ENCODE results near the gene C1R. TPM values are rescaled to one million over a fixed set of nuclear protein-coding genes. Genes with fewer than 3 reads are reported as not detected.

The C1R gene
- total and polyA plus RNA-seq, 4 donors: 268 to 525 (median 434) TPM

GRCh38 chr12:7114851-7115250 is 22.6 kb upstream of the C1R start:
- H3K27me3 ChIP-seq (ENCODE audit: control insufficient read depth in 3 of 3, insufficient read depth in 3 of 3, low read length in 2 of 3): no peaks in the 10 kb centered on the region
- no peak for TF ChIP-seq CTCF (IDR thresholded peaks at IDR 0.05; ENCODE audit: control extremely low read depth, extremely low read depth)
- ATAC-seq (ENCODE audit: insufficient read depth, low FRiP score) (no peak), DNase-seq (no peak)
- no peak overlapping the region for H3K4me3 ChIP-seq
- H3K9ac ChIP-seq (ENCODE audit: insufficient read depth in 1 of 2, low read length in 2 of 2): no peak overlapping the region
- no peak overlapping the region for H3K27ac ChIP-seq (ENCODE audit: low read depth in 1 of 2, low read length in 1 of 2)
- 93 to 96% methylated on average over 6 of the region's 6 CpGs for WGBS, 2 donors
- H3K4me1 ChIP-seq (ENCODE audit: control insufficient read depth in 5 of 5, insufficient read depth in 5 of 5, low read length in 5 of 5): peaks cover 0 to 2% (median 0%) of the 10 kb centered on the region in 5 donors
- peaks cover 0 to 2% (median 0%) of the 10 kb centered on the region in 4 donors for H3K36me3 ChIP-seq (ENCODE audit: control insufficient read depth in 4 of 4, insufficient read depth in 4 of 4, low read length in 4 of 4)
- no peaks in the 10 kb centered on the region for H3K9me3 ChIP-seq (ENCODE audit: control insufficient read depth in 4 of 4, insufficient read depth in 3 of 4, low read length in 3 of 4)

GRCh38 chr12:7114008-7114407 is 21.8 kb upstream of the C1R start:
- H3K4me3 ChIP-seq: no peak overlapping the region

GRCh38 chr12:7113389-7113871 is 21.2 kb upstream of the C1R start:
- Histone ChIP-seq H3K27me3 (ENCODE audit: control insufficient read depth in 3 of 3, insufficient read depth in 3 of 3, low read length in 2 of 3) (no peaks in the 10 kb centered on the region), H3K36me3 (ENCODE audit: control insufficient read depth in 4 of 4, insufficient read depth in 4 of 4, low read length in 4 of 4) (peaks cover 0 to 2% (median 0%) of the 10 kb centered on the region in 4 donors), H3K9me3 (ENCODE audit: control insufficient read depth in 4 of 4, insufficient read depth in 3 of 4, low read length in 3 of 4) (no peaks in the 10 kb centered on the region), H3K4me1 (ENCODE audit: control insufficient read depth in 5 of 5, insufficient read depth in 5 of 5, low read length in 5 of 5) (peaks cover 0 to 8% (median 4%) of the 10 kb centered on the region in 5 donors), H3K27ac (ENCODE audit: low read depth in 1 of 2, low read length in 1 of 2) (no peak overlapping the region), H3K4me3 (no peak overlapping the region), H3K9ac (ENCODE audit: insufficient read depth in 1 of 2, low read length in 2 of 2) (no peak overlapping the region)
- ATAC-seq (ENCODE audit: insufficient read depth, low FRiP score) (no peak), DNase-seq (peak in 2 of 3 donors; percentile 62 to 65)
- WGBS, 2 donors: 51 to 63% methylated on average over 5 of the region's 5 CpGs
- TF ChIP-seq CTCF (IDR thresholded peaks at IDR 0.05; ENCODE audit: control extremely low read depth, extremely low read depth): peak; percentile 80

More at GRCh38 chr12:7114008-7114407, 21.8 kb upstream of the C1R start:
- Histone ChIP-seq H3K36me3 (ENCODE audit: control insufficient read depth in 4 of 4, insufficient read depth in 4 of 4, low read length in 4 of 4) (peaks cover 0 to 2% (median 0%) of the 10 kb centered on the region in 4 donors), H3K9me3 (ENCODE audit: control insufficient read depth in 4 of 4, insufficient read depth in 3 of 4, low read length in 3 of 4) (no peaks in the 10 kb centered on the region), H3K27ac (ENCODE audit: low read depth in 1 of 2, low read length in 1 of 2) (no peak overlapping the region), H3K27me3 (ENCODE audit: control insufficient read depth in 3 of 3, insufficient read depth in 3 of 3, low read length in 2 of 3) (no peaks in the 10 kb centered on the region), H3K4me1 (ENCODE audit: control insufficient read depth in 5 of 5, insufficient read depth in 5 of 5, low read length in 5 of 5) (peaks cover 0 to 8% (median 4%) of the 10 kb centered on the region in 5 donors), H3K9ac (ENCODE audit: insufficient read depth in 1 of 2, low read length in 2 of 2) (no peak overlapping the region)
- no peak for ATAC-seq (ENCODE audit: insufficient read depth, low FRiP score)
- DNase-seq: no peak
- WGBS, 2 donors: 91 to 96% methylated on average over 11 of the region's 11 CpGs
- no peak for TF ChIP-seq CTCF (IDR thresholded peaks at IDR 0.05; ENCODE audit: control extremely low read depth, extremely low read depth)

- DNase-seq: peak in 2 of 3 donors; percentile 48 to 50
- no peak overlapping the region for H3K27ac ChIP-seq (ENCODE audit: low read depth in 1 of 2, low read length in 1 of 2)
Observed at GRCh38 chr12:7112041-7112440, 19.8 kb upstream of the C1R start.

More at GRCh38 chr12:7112041-7112440, 19.8 kb upstream of the C1R start:
- TF ChIP-seq CTCF (IDR thresholded peaks at IDR 0.05; ENCODE audit: control extremely low read depth, extremely low read depth): no peak
- H3K36me3 ChIP-seq (ENCODE audit: control insufficient read depth in 4 of 4, insufficient read depth in 4 of 4, low read length in 4 of 4): peaks cover 0 to 2% (median 0%) of the 10 kb centered on the region in 4 donors
- H3K4me1 ChIP-seq (ENCODE audit: control insufficient read depth in 5 of 5, insufficient read depth in 5 of 5, low read length in 5 of 5): peaks cover 0 to 12% (median 5%) of the 10 kb centered on the region in 5 donors
- ATAC-seq (ENCODE audit: insufficient read depth, low FRiP score): no peak
- WGBS, 2 donors: 83 to 93% methylated on average over 4 of the region's 4 CpGs
- no peak overlapping the region for H3K4me3 ChIP-seq
- H3K9ac ChIP-seq (ENCODE audit: insufficient read depth in 1 of 2, low read length in 2 of 2): no peak overlapping the region
- H3K27me3 ChIP-seq (ENCODE audit: control insufficient read depth in 3 of 3, insufficient read depth in 3 of 3, low read length in 2 of 3): no peaks in the 10 kb centered on the region
- no peaks in the 10 kb centered on the region for H3K9me3 ChIP-seq (ENCODE audit: control insufficient read depth in 4 of 4, insufficient read depth in 3 of 4, low read length in 3 of 4)

Measured in lung (tissue), 12 donors.